ENCODE results near the gene SLC5A10. TPM values are rescaled to one million over a fixed set of nuclear protein-coding genes. Genes with fewer than 3 reads are reported as not detected.

The SLC5A10 gene
- total RNA-seq, 1 experiment from 2014 or later, result not detected

- H3K4me2 ChIP-seq (ENCODE audit: insufficient read depth, insufficient read length, low read length), result no peak overlapping the region
- 0 out of 7 replicates have a peak overlapping the region, but pooled peaks of 1 of the 3 experiments have one; percentile 49 for H3K27ac Mint-ChIP-seq
- H3K23ac ChIP-seq (ENCODE audit: insufficient read length, low read depth, low read length), result no peak overlapping the region
- no peak overlapping the region for H3T11ph ChIP-seq (ENCODE audit: low read length)
- H3K9me3 Mint-ChIP-seq, result no peaks in the 10 kb centered on the region
- H2BK20ac ChIP-seq (ENCODE audit: low read depth, low read length, poor library complexity, severe bottlenecking), result no peak overlapping the region
- no peak overlapping the region for H2BK120ac ChIP-seq (ENCODE audit: low read depth, low read length, poor library complexity, severe bottlenecking)
- H3K4me1 Mint-ChIP-seq, result peaks cover 9 to 12% of the 10 kb centered on the region in 2 experiments
- no peak overlapping the region for H4K5ac ChIP-seq (ENCODE audit: insufficient read length, low read depth, low read length)
- TF ChIP-seq, protein P1, sequence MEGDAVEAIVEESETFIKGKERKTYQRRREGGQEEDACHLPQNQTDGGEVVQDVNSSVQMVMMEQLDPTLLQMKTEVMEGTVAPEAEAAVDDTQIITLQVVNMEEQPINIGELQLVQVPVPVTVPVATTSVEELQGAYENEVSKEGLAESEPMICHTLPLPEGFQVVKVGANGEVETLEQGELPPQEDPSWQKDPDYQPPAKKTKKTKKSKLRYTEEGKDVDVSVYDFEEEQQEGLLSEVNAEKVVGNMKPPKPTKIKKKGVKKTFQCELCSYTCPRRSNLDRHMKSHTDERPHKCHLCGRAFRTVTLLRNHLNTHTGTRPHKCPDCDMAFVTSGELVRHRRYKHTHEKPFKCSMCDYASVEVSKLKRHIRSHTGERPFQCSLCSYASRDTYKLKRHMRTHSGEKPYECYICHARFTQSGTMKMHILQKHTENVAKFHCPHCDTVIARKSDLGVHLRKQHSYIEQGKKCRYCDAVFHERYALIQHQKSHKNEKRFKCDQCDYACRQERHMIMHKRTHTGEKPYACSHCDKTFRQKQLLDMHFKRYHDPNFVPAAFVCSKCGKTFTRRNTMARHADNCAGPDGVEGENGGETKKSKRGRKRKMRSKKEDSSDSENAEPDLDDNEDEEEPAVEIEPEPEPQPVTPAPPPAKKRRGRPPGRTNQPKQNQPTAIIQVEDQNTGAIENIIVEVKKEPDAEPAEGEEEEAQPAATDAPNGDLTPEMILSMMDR (conservative IDR thresholded peaks at IDR 0.05), result no peak
- WGBS (ENCODE audit: extremely low coverage, insufficient read length, low lambda C conversion rate), result no CpG with 5 or more reads among the region's 6 CpGs
- no peak overlapping the region for H3K14ac ChIP-seq (ENCODE audit: insufficient read depth, low read length)
- H3K27me3 Mint-ChIP-seq (ENCODE audit: low read depth), result no peaks in the 10 kb centered on the region; the same call in none of the 2 replicates
- H3K27me3 ChIP-seq (ENCODE audit: insufficient read depth, low read length), result no peaks in the 10 kb centered on the region
- no peak overlapping the region for H4K8ac ChIP-seq (replicated peaks; ENCODE audit: insufficient read length, low read depth, low read length)
- no peak overlapping the region for H2BK12ac ChIP-seq (ENCODE audit: insufficient read length, low read depth, low read length)
- no peak overlapping the region for H3K18ac ChIP-seq (ENCODE audit: insufficient read length, low read depth, low read length)
- H3K79me2 ChIP-seq (ENCODE audit: insufficient read depth, low read length), result no peaks in the 10 kb centered on the region
- H3K9ac ChIP-seq (ENCODE audit: extremely low read depth, insufficient read length, low read length), result no peak overlapping the region
- no peaks in the 10 kb centered on the region; a peak in 1 of 7 replicates for H3K36me3 Mint-ChIP-seq (ENCODE audit: insufficient read depth in 1 of 3, low read depth in 3 of 3)
- DNase-seq, result no peak
- H2AK5ac ChIP-seq (ENCODE audit: insufficient read length, low read length), result no peak overlapping the region
- H3K4me1 ChIP-seq (ENCODE audit: insufficient read depth, low read length), result no peaks in the 10 kb centered on the region
- no peak overlapping the region for H3K56ac ChIP-seq (ENCODE audit: insufficient read length, low read depth, low read length)
- H3K9me3 ChIP-seq (ENCODE audit: control insufficient read depth, low read depth, low read length), result no peaks in the 10 kb centered on the region
- H3K23me2 ChIP-seq (ENCODE audit: insufficient read length, low read depth, low read length, poor library complexity, severe bottlenecking), result no peaks in the 10 kb centered on the region
- H3K27ac ChIP-seq (ENCODE audit: insufficient read length, low read depth, low read length), result no peak overlapping the region
- H4K20me1 ChIP-seq (ENCODE audit: control insufficient read depth, insufficient read depth, insufficient read length), result no peaks in the 10 kb centered on the region
- no peaks in the 10 kb centered on the region for H3K79me1 ChIP-seq (ENCODE audit: insufficient read depth, low read depth, low read length, poor library complexity, severe bottlenecking)
- H2BK5ac ChIP-seq (ENCODE audit: insufficient read length, low read length), result no peak overlapping the region
- H3K4ac ChIP-seq (ENCODE audit: low read depth, low read length), result no peak overlapping the region
- H3K4me3 Mint-ChIP-seq, result no peak overlapping the region
- H2BK15ac ChIP-seq (ENCODE audit: low read depth, low read length), result no peak overlapping the region
- no peak overlapping the region for H2AFZ ChIP-seq (ENCODE audit: low read length)
- H4K91ac ChIP-seq (ENCODE audit: insufficient read length, low read depth, low read length), result no peak overlapping the region
Measured at GRCh38 chr17:18949566-18949965, 2.4 kb upstream of the SLC5A10 start.
